CD4-positive, alpha-beta T cell treated with Interleukin-4 for 4 hours (primary cell): ENCODE measurements around the gene ADGRB2.

Experiments used
- DNase-seq: peaks from one replicate; pipeline ENCODE4 v3.0.0-alpha.2; 2020

The ADGRB2 gene

DNA sequence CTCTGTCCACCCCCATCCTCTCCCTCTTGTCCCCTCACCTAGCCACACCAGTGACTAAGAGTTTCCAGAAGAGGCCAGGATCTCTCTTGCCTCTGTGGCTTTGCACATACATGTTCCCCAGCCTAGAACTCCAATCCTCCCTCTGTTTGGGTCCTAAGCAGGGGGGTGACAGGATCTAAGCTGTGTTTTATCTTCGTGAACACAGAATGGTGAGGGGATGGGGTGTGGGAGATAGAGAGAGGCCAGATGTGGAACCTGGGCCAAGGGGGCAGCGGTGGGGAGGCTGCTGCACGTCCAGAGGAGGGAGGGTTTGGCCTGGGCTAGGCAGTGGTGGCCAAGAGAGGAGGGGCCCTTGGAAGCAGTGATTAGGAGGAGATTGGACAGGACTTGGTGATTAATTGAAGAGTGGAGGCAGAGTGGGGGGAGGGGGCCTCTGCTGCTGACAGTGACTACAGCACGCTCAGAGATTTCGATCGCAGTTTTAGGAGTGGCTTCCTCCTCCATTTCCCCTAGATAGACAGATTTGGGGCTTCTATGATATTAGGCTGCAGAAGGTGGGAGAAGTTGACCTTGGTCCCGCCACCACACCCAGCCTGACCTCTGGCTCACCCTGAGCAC, 17.1 kb upstream of the ADGRB2 start:
- no peak for DNase-seq

DNA sequence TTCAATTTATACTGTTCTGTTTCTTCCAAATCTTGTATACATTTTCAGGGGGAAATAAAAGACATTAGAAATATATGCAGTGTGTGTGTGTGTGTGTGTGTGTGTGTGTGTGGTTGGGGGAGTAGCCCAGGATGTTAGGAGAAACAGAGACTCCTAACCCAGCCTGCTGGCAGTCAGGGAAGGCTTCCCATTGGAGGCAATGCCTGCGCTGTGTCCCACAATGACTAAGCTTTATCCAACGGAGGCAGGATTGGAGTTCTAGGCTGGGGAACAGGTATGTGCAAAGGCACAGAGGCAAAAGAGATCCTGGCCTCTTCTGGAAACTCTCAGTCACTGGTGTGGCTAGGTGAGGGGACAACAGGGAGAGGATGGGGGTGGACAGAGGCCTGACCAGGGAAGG, 16.5 kb upstream of the ADGRB2 start:
- DNase-seq = no peak

DNA sequence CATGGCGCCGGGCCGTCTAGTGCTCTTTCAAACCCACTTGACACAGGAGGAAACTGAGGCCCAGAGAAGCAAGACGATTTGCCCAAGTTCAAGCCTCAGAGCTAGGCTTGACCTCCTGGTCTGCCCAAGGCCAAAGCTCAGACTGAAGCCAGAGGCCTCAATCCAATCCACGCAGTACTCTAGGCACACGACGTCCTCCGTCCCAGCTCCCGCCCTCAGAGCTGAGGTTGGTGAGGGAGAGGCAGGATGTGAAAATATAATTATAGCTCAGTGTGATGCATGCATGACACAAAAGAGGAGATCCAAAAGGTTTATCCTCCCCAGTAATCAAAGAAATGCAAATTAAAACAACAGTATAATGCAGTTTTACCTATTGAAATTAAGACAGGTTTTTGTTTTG, 15.5 kb upstream of the ADGRB2 start:
- DNase-seq = no peak

DNA sequence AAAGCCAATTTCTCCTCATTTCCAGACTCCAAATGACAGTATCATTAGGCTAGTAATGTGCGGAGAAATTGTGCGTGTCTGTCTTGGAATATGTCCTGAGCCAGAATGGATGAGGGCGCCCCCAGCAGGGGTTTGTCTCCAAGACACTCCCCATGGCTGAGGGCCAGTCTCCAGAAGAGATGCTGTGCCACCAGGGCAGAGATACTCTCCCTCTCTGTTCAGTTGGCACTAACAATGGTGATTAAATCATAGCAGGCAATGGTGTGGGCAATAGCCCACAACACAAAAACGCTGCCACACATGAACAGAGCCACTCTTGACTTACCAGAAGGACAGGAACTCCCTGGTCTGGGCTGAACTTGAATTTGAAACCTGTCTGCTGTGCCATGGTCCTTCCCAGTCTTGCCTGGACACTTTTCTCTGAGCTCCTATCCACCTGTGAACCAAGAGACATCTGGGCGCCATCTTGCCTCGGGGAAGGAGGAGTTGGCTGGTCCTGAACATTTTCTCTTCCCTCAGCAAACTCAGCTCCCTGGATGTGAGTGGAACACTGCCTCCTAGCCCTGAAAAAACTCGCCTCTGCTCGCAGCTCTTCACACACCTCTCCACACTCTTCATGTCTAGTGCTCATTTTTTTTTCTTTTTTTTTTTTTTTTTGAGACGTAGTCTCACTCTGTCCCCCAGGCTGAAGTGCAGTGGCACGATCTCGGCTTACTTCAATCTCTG, 14.8 kb upstream of the ADGRB2 start:
- DNase-seq = no peak

DNA sequence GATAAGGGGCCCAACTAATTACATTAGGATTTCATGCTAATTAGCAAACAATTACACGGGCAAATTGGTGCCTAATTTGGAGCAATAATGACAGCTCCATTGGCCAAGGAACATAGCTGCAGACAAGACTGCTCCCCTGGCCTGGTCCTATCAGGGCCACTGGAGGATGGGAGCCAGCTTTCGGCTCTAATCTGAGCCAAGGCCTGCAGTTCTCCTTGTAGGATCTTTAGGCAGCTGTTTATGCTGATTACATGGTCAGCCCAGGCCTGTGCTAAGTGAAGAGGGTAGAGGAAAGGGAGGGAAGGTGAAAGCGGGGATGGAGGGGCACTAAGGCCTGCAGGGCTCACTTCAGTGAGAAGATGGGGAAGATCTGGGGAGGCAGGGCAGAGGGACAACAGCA, 12.4 kb upstream of the ADGRB2 start:
- DNase-seq = no peak

DNA sequence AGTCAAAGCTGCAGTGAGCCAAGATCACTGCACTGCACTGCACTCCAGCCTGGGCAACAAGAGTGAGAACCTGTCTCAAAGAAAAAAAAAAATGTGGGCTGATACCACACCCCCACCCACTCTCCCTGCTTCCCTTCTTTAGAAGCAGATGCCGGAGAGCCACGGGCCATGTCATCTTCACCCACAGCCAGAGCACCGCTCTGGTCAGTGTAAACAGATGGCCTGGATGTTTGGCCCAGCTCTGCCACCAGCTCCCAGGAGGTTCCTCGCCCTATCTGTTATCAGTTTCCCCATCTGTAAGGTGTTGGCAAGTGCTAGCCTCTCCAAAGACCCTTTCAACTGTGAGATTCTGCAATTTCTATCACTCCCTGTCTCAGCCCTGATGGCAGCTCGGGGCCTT, 11.9 kb upstream of the ADGRB2 start:
- DNase-seq = no peak

DNA sequence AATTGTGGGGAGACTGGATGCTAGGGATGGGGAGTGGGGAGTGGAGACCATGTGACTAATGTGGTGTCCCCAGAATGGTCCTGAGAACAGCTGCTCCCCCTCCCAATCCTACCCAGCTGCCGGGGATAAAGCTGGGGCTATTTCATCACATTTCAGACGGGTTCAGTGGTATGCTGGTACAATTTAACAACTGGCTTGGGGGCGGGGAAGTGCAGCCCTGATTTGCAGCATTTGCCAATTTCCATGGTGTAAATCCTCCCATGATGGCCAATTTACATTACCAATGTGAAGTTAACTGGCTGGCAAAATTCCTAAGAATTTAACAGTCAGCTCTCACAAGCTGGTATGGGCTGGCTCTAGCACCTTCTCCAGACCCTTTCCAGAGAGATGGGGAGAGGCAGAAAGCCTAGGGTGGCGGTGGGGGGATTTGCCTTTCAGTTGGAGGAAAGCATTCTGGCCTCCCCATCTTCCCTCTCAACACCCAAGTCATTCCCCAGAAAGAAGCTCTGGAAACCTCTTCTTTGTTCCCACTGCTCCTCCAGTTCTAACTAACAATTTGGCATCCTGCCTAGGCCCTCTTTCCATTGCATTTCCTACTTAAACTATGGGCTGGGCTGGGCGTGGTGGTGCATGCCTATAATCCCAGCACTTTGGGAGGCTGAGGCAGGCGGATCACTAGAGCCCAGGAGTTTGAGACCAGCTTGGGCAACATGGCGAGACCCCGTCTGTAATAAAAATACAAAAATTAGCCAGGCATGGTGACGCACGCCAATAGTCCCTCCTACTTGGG, 11.3 kb upstream of the ADGRB2 start:
- DNase-seq = no peak

DNA sequence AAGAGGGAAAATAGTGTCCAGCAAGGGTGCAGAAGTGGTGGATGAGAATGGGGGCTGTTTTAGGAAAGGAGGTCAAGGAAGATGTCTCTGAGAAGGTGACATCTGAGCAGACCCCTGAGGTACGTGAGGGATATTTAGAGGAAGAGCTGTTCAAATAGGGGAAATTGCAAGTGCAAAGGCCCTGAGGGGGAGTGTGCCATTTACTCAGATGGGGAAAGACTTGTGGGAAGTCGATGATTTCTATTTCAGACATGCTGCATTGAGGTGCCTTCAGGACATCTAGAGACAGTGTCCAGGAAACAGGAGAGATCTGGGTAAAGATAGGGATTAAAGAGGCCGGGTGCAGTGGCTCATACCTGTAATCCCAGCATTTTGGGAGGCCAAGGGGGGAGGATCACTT, 10.4 kb upstream of the ADGRB2 start:
- no peak for DNase-seq

DNA sequence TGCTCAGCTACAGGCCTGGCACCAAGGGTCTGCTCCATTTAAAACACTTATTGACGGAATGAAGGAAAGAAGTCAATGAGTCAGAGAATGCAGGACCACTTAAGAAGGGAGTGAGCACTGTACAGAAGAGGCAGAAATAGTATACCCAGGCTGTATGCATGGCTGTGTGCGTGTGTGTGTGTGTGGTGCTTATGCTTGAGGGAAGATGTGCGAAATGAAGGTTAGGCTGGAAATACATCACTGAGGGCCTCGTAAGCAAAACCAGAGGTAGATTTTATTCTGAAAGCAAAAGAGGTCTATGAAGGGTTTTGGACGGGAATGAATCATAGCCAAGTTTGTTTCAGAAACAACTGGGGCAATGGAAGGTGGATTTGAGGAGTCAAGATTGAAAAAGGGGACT, 9.7 kb upstream of the ADGRB2 start:
- no peak for DNase-seq

DNA sequence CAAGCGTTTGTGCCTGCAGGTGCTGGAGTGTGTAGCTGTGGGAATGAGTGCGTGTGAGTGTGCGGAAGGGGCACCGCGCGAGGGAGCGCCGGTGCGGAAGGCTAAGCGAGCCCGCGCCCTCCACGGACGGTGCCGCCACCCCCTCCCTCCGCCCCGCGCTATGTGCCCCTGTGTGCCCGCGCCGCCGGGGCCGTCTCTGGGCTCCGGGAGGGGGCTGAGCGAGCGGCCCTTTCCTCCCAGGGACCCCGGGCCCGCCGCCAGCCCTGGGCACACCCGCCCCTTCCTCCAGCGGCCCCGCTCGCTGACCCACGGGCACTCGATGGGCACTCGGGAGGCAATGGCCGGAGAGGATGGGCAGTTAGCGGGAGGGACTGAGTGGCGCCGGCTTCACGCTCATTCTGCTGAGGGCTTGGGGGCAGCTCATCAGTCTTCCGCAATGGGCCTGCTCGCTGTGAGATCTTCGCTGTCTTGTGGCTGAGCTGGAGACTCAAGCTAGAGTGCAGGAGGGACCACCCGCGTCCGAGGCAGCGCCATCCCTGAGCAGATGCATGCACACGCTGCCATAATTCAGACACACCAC, 8.6 kb upstream of the ADGRB2 start:
- DNase-seq = no peak

DNA sequence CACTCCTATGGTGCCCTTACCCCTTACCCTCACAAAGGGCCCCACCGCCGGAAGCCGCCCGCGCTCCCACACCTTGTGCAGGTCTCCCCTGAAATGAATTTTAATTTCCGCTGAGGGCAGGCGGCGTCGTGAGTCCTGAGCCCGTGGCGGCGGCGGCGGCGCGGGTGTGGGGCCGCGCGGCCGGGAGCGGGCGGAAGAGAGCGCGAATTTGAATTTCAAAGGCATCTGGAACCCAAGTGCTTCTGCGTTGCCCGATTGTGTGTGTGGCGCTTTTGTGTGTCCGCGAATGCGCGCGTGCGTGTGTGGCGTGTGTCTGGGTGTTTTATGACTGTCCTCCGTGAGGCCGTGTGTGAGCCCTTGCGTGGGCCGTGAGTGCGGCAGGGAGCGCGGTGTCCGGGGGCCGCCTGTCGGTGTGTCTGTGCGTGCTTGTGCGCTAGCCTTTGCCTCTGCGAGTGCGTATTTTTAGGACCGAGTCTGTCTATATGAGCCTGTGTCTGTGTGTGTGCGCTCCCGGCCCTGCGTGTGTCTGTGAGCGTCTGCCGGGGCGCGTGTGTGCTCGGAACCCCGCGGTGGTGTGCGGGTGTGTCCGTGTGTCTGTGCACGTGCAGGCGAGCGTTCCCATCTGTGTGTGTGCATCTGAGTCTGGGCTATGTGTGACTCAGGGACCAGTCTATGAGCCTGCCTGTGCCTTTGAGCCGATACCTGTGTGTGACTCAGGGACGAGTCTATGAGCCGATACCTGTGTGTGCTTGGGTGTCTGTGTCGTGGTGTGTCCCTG, 7.9 kb upstream of the ADGRB2 start:
- DNase-seq = peak; percentile 75

DNA sequence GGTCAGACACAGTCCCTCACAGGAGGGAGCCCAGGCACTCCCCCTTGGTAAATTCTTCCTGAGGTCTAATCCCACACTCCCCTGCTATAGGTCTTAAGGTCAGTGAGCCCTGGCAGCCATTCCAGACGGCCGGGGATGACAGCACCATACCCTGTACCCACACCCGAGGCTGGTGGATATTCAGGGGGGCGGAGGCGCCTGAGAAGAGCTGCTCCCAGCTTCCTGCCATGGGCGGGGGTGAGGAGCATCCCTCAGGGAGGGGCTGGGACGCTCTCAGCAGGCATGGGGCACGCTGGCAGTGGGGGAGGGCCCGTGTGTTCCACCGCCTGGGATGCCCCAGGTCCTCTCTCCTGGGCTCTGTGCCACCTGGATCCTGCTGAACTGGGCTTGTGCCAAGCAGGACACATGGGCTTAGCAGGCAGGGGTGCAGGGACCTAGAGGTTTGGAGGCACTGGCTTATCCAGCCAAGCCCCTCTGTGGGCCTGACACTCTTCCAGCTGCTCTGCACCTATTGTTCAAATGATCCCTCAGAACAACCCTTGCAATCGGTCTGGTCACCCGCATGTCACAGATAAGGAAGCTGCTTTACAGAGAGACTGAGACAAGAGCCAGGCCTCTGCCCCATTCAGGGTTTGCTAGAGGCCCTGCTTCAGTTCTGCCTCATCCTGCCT, 5.7 kb upstream of the ADGRB2 start:
- DNase-seq = no peak

DNA sequence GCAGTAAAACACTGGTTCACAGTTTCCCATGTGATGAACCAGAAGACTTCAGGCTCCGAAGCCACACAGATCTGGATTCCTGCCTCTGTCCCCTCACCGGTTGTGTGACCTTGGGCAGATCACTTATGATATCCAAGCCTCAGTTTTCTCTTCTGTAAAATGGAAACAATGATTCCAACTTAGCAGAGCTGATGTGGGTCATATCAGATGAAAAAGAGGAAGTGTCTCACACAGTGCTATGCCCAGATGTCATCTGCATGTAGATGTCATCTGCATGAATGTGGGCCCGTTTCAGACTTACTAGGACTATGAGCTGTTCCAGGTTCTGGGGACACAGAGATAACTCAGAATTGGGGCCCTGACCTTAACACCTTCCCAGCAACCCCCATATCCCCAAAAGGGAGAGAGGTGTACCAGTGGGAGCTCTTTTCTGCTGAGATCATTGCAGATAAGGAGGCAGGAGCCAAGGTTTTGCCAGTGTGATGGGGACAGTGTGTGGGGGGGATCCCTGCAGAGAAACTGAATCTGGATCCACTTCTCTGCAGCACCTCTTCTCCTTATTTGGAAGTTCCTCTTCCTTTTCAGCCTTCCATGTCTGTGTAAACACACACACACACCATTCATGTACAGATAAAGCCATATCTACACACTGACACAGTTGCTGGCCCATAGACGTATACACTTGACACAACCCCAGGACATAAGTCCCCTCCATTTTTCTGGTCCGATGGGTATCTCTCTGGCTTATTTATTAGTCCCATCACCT, 5.0 kb upstream of the ADGRB2 start:
- no peak for DNase-seq

DNA sequence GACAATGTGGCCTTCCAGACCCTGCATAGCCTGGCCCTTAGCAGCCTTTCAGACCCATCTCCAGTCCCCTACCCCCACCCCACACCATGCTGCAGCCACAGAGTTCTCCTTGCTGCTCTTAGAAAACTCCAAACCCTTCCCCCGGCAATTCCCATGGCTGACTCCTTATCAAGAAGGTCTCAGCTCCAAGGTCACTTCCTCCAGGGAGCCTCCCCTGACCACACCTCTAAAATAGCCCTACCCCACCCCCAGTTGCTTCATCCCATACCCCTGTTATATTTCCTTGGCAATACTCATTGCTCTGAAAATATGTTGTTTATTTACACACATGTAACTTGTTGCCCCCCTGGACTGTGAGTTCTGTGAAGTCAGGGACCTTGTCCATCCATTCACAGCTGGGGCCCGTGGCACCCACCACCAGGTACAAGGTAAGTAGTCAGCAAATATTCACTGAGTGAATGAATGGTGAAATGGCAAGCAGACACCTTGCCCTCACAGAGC, 4.3 kb upstream of the ADGRB2 start:
- no peak for DNase-seq

DNA sequence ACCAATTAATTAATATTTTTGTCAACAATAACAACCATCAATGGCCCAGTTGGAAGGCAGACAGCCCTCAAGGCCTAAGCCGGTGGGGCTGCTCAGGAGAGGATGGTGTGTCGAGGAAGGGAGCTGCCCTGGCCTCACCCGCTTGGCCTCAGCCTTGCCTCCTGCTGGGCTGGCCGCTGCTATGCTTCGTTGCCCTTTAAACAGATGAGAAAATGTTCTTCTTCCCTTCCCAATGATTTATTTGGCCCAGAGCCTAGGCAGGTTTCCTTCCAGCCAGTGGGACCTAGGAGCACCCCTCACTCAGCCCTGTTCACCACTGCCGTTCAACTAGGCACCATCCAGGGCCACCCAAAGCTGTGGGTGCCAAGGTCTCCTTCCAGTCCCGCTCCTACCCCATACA, 3.1 kb upstream of the ADGRB2 start:
- DNase-seq = no peak

DNA sequence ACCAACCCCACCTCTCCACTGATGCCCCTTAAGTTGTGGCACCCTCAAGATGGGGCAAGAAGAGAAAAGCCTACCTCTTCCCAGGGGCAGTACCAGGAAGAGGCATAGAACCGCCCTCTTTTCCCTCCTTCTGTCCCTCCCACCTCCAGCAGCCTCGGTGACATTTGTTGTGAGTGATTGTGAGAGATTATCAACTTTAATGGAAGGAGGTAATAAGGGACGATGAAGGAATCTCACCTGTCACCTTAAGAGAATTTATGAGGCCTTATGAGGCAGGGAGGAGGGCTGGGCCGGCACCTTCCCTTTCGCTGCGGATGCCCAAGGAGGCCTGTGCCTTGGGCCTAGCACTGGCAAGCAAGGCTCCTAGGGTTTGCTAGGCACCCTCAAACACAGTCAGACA, 1.4 kb upstream of the ADGRB2 start:
- DNase-seq = no peak

DNA sequence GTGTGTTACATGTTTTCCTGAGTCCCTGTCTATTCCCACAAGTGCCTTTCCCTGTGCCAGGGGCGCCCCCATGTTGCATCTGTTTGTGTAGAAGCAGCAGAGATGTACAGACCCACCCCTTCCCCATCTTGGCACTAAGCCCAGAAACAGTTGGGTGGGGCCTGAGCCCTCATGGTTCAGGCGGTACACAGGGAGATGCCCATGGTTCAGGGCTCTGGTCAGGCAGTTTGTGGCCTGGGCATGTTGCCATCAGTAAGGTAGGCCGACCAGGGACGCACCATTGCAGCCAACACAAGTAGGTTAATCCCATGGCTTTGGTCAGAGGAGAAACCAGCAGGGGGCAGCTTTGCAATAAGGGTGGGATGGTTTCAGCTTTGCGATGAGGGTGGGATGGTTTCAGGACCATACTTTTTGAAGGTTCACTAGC, 914 bp upstream of the ADGRB2 start:
- no peak for DNase-seq

DNA sequence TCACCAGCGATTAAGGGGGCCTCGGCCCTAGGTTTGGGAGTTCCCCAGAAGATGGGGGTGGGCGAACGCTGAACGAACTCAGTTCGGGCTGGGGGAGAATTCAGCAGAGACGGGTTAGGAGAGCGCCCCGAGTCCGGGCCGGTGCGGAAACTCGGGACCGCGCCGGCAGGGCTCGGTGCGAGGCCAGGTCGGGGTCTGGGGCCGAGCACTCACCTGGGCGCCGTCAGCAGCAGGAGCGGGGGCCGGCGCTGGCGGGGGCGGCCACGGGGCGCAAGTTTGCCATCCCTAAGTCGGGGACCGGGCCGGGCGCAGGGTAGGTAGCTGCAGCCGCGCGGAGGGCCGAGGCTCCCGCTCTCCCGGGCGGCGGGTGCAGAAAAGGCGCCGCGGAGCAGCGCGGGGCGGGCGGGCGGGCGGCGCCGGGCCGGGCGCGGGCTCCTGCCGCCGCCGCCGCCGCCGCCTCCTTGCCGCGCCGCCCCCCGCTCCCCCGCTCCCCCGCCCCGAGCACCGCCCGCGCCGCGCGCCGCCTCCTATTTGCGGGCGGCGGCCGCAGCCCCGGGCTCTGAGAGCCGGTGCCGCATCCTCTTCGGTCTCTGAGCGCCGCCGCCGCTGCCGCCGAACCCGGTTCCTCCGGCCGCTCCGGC, 349 bp downstream of the ADGRB2 start:
- no peak for DNase-seq

DNA sequence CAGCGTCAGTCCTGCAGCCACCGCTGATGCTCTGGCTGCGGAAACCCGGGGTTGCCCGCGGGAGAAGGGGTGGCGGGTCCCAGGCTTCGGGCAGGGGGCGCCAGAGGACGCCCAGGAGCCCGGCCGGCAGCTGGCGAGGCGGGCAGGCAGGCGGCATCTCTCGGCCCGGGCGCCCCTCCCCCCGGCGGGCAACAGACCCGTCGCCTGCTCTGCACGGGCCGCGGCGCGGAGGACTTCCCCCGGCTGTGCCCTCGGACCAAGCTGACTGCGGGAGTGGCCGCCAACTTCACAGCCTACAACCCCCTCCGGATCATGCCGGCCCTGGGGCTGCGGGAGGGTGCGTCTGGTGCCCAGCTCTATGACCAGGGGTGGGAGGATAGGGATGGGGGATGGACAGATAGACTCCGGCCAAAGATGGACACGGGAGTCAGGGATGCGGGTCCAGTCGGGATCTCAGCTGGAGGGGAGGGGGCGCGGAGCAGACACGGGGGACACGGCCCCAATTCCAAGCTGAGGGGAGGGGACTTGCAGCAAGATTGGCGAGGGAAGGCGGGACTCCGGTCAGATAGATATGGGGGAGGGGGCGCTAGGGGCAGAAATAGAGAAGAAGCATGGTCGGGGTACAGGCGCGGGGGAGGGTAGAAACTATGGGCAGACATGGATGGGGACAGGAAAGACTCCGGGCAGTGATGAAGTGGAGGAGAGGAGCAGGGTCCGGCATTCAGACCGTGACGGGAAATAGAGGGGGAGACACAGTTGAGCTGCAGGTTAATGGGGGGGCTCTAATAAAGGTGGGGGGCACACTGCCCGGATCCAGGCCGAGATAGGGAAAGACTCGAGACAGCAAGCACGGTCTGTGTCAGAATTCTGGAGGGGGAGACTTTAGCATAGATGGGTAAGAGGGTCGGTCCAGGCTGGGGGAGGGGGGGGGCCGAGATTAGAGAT, 1.1 kb downstream of the ADGRB2 start:
- DNase-seq = peak; percentile 42

DNA sequence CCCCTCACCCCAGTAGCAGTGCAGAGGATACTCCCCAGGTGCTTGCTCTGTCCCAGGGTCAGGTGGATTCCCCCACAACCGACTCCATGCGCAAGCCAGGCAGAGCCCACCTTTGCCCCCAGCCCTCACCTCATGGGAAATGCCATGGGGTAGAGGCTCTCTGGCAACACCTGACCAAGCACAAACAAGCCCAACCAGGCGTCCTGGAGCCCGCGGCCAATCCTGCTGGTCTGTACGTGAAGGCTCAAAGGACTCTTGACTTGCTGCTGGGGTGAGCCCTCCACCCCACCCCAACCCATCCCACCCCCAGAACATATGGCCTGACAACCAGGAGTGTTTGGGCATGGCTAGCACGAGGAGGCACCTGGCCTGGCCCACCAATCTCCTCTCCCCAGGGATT, 1.8 kb downstream of the ADGRB2 start:
- DNase-seq = no peak
